ENCODE measurements around the gene UBE2G1.
"Not testable (repeated sequence)": the region's sequence is repeated elsewhere in the genome, so short reads cannot be mapped to it uniquely, and the experiment has no call there.

The UBE2G1 gene

GRCh38 chr17:4369557-4370230 lies 3.2 kb upstream of the UBE2G1 start:
- no peaks in the 10 kb centered on the region for H3K9me3 ChIP-seq (ENCODE audit: control insufficient read depth, low read depth, low read length)
- no peak overlapping the region for H3K4me3 ChIP-seq (ENCODE audit: low read length)
- H3K4me1 ChIP-seq (ENCODE audit: control insufficient read depth, low read depth, low read length) = no peaks in the 10 kb centered on the region
- no peak overlapping the region for H3K27ac ChIP-seq (ENCODE audit: low read length)
- no peaks in the 10 kb centered on the region for H3K27me3 ChIP-seq (ENCODE audit: control insufficient read depth, insufficient read depth, low read length)
- H3K36me3 ChIP-seq (ENCODE audit: control insufficient read depth, low read depth, low read length) = no peaks in the 10 kb centered on the region
- H3K9ac ChIP-seq (ENCODE audit: low read length) = no peak overlapping the region

GRCh38 chr17:4368341-4368740 lies 1.9 kb upstream of the UBE2G1 start:
- Histone ChIP-seq H3K9me3 (ENCODE audit: control insufficient read depth, low read depth, low read length) (no peaks in the 10 kb centered on the region), H3K9ac (ENCODE audit: low read length) (no peak overlapping the region), H3K36me3 (ENCODE audit: control insufficient read depth, low read depth, low read length) (no peaks in the 10 kb centered on the region), H3K27me3 (ENCODE audit: control insufficient read depth, insufficient read depth, low read length) (no peaks in the 10 kb centered on the region), H3K27ac (ENCODE audit: low read length) (no peak overlapping the region), H3K4me1 (ENCODE audit: control insufficient read depth, low read depth, low read length) (no peaks in the 10 kb centered on the region), H3K4me3 (ENCODE audit: low read length) (no peak overlapping the region)

- H3K36me3 ChIP-seq (ENCODE audit: control insufficient read depth, low read depth, low read length); H3K27ac ChIP-seq (ENCODE audit: low read length); H3K9ac ChIP-seq (ENCODE audit: low read length); H3K4me3 ChIP-seq (ENCODE audit: low read length); H3K27me3 ChIP-seq (ENCODE audit: control insufficient read depth, insufficient read depth, low read length); H3K9me3 ChIP-seq (ENCODE audit: control insufficient read depth, low read depth, low read length); H3K4me1 ChIP-seq (ENCODE audit: control insufficient read depth, low read depth, low read length): not testable (repeated sequence)
These were observed 702 bp upstream of the UBE2G1 start for GRCh38 chr17:4367177-4367576.

GRCh38 chr17:4365628-4366326 lies 698 bp downstream of the UBE2G1 start:
- no peaks in the 10 kb centered on the region for H3K4me1 ChIP-seq (ENCODE audit: control insufficient read depth, low read depth, low read length)
- H3K9ac ChIP-seq (ENCODE audit: low read length) = peak overlapping the region; percentile 80
- H3K27ac ChIP-seq (ENCODE audit: low read length) = peak overlapping the region; percentile 47
- peak overlapping the region; percentile 81 for H3K4me3 ChIP-seq (ENCODE audit: low read length)
- no peaks in the 10 kb centered on the region for H3K9me3 ChIP-seq (ENCODE audit: control insufficient read depth, low read depth, low read length)
- H3K36me3 ChIP-seq (ENCODE audit: control insufficient read depth, low read depth, low read length) = no peaks in the 10 kb centered on the region
- H3K27me3 ChIP-seq (ENCODE audit: control insufficient read depth, insufficient read depth, low read length) = no peaks in the 10 kb centered on the region

GRCh38 chr17:4365103-4365627 lies 1.3 kb downstream of the UBE2G1 start:
- Histone ChIP-seq H3K9me3 (ENCODE audit: control insufficient read depth, low read depth, low read length) (no peaks in the 10 kb centered on the region), H3K36me3 (ENCODE audit: control insufficient read depth, low read depth, low read length) (no peaks in the 10 kb centered on the region), H3K27ac (ENCODE audit: low read length) (peak overlapping the region; percentile 80), H3K9ac (ENCODE audit: low read length) (peak overlapping the region; percentile 80), H3K4me1 (ENCODE audit: control insufficient read depth, low read depth, low read length) (no peaks in the 10 kb centered on the region), H3K4me3 (ENCODE audit: low read length) (peak overlapping the region; percentile 81), H3K27me3 (ENCODE audit: control insufficient read depth, insufficient read depth, low read length) (no peaks in the 10 kb centered on the region)

GRCh38 chr17:4364622-4365041 lies 1.8 kb downstream of the UBE2G1 start:
- Histone ChIP-seq H3K27ac (ENCODE audit: low read length) (peak overlapping the region; percentile 80), H3K9me3 (ENCODE audit: control insufficient read depth, low read depth, low read length) (no peaks in the 10 kb centered on the region), H3K36me3 (ENCODE audit: control insufficient read depth, low read depth, low read length) (no peaks in the 10 kb centered on the region), H3K4me3 (ENCODE audit: low read length) (peak overlapping the region; percentile 81), H3K27me3 (ENCODE audit: control insufficient read depth, insufficient read depth, low read length) (no peaks in the 10 kb centered on the region), H3K9ac (ENCODE audit: low read length) (peak overlapping the region; percentile 80), H3K4me1 (ENCODE audit: control insufficient read depth, low read depth, low read length) (no peaks in the 10 kb centered on the region)

GRCh38 chr17:4362141-4362540 lies 4.3 kb downstream of the UBE2G1 start:
- Histone ChIP-seq H3K9ac (ENCODE audit: low read length) (no peak overlapping the region), H3K4me1 (ENCODE audit: control insufficient read depth, low read depth, low read length) (no peaks in the 10 kb centered on the region), H3K9me3 (ENCODE audit: control insufficient read depth, low read depth, low read length) (no peaks in the 10 kb centered on the region), H3K4me3 (ENCODE audit: low read length) (no peak overlapping the region), H3K36me3 (ENCODE audit: control insufficient read depth, low read depth, low read length) (no peaks in the 10 kb centered on the region), H3K27ac (ENCODE audit: low read length) (no peak overlapping the region), H3K27me3 (ENCODE audit: control insufficient read depth, insufficient read depth, low read length) (no peaks in the 10 kb centered on the region)

GRCh38 chr17:4358154-4358553 lies 8.3 kb downstream of the UBE2G1 start:
- Histone ChIP-seq H3K36me3 (ENCODE audit: control insufficient read depth, low read depth, low read length) (no peaks in the 10 kb centered on the region), H3K27ac (ENCODE audit: low read length) (no peak overlapping the region), H3K9me3 (ENCODE audit: control insufficient read depth, low read depth, low read length) (no peaks in the 10 kb centered on the region), H3K4me3 (ENCODE audit: low read length) (no peak overlapping the region), H3K9ac (ENCODE audit: low read length) (no peak overlapping the region), H3K4me1 (ENCODE audit: control insufficient read depth, low read depth, low read length) (peaks cover 4% of the 10 kb centered on the region), H3K27me3 (ENCODE audit: control insufficient read depth, insufficient read depth, low read length) (no peaks in the 10 kb centered on the region)

- H3K36me3 ChIP-seq (ENCODE audit: control insufficient read depth, low read depth, low read length) = no peaks in the 10 kb centered on the region
- no peaks in the 10 kb centered on the region for H3K9me3 ChIP-seq (ENCODE audit: control insufficient read depth, low read depth, low read length)
- H3K4me1 ChIP-seq (ENCODE audit: control insufficient read depth, low read depth, low read length) = peaks cover 4% of the 10 kb centered on the region
- no peaks in the 10 kb centered on the region for H3K27me3 ChIP-seq (ENCODE audit: control insufficient read depth, insufficient read depth, low read length)
- no peak overlapping the region for H3K27ac ChIP-seq (ENCODE audit: low read length)
- no peak overlapping the region for H3K9ac ChIP-seq (ENCODE audit: low read length)
- no peak overlapping the region for H3K4me3 ChIP-seq (ENCODE audit: low read length)
These were observed 8.8 kb downstream of the UBE2G1 start for GRCh38 chr17:4357671-4358070.

GRCh38 chr17:4357030-4357628 lies 9.3 kb downstream of the UBE2G1 start:
- no peak overlapping the region for H3K27ac ChIP-seq (ENCODE audit: low read length)
- peaks cover 4% of the 10 kb centered on the region for H3K4me1 ChIP-seq (ENCODE audit: control insufficient read depth, low read depth, low read length)
- no peak overlapping the region for H3K4me3 ChIP-seq (ENCODE audit: low read length)
- no peaks in the 10 kb centered on the region for H3K36me3 ChIP-seq (ENCODE audit: control insufficient read depth, low read depth, low read length)
- no peaks in the 10 kb centered on the region for H3K27me3 ChIP-seq (ENCODE audit: control insufficient read depth, insufficient read depth, low read length)
- no peaks in the 10 kb centered on the region for H3K9me3 ChIP-seq (ENCODE audit: control insufficient read depth, low read depth, low read length)
- H3K9ac ChIP-seq (ENCODE audit: low read length) = no peak overlapping the region

GRCh38 chr17:4354862-4355514 lies 11.5 kb downstream of the UBE2G1 start:
- Histone ChIP-seq H3K9ac (ENCODE audit: low read length) (no peak overlapping the region), H3K36me3 (ENCODE audit: control insufficient read depth, low read depth, low read length) (no peaks in the 10 kb centered on the region), H3K4me3 (ENCODE audit: low read length) (no peak overlapping the region)

More at GRCh38 chr17:4354862-4355514, 11.5 kb downstream of the UBE2G1 start:
- no peak overlapping the region for H3K27ac ChIP-seq (ENCODE audit: low read length)
- H3K27me3 ChIP-seq (ENCODE audit: control insufficient read depth, insufficient read depth, low read length) = no peaks in the 10 kb centered on the region
- peaks cover 4% of the 10 kb centered on the region for H3K4me1 ChIP-seq (ENCODE audit: control insufficient read depth, low read depth, low read length)
- no peaks in the 10 kb centered on the region for H3K9me3 ChIP-seq (ENCODE audit: control insufficient read depth, low read depth, low read length)

Measured in iPS-18a (cell line).